Kidney epithelial cell (primary cell): ENCODE results near the gene STOML1. TPM values are rescaled to one million over a fixed set of nuclear protein-coding genes. Genes with fewer than 3 reads are reported as not detected.

Source experiments
- DNase-seq: peaks from one replicate; pipeline ENCODE4 v3.0.0-alpha.2; 2010; ENCODE audit warnings: low read depth
- H3K27me3 ChIP-seq: 2 replicates; pipeline ENCODE4 v1.6.0; 2011; ENCODE audit warnings: low read length; ENCODE audit not compliant: control insufficient read depth, insufficient read depth
- H3K36me3 ChIP-seq: 2 replicates; pipeline ENCODE4 v1.5.1; 2011; ENCODE audit warnings: low read length; ENCODE audit not compliant: control insufficient read depth, insufficient read depth
- H3K4me3 ChIP-seq: 2 replicates; pipeline ENCODE4 v1.5.1; 2011; ENCODE audit warnings: low read depth, mild to moderate bottlenecking, control low read depth, low read length
- CTCF ChIP-seq: IDR thresholded peaks from 2 replicates; pipeline ENCODE4 v1.5.1; 2011; ENCODE audit warnings: mild to moderate bottlenecking, moderate library complexity, low read length, control low read depth, inconsistent platforms; ENCODE audit not compliant: insufficient read depth, poor library complexity, severe bottlenecking
- total RNA-seq: library from RNA; depleted of rRNA; stranded (reverse); fragments of >200 nt; gene quantifications from 2 replicates; pipeline ENCODE4 v1.2.3, GENCODE V29; 2015

Gene STOML1
- total RNA-seq, 1 donor from 2014 or later = 18.3 TPM

- Histone ChIP-seq H3K4me3 (no peak overlapping the region), H3K36me3 (peaks cover 4% of the 10 kb centered on the region), H3K27me3 (no peaks in the 10 kb centered on the region)
- no peak for TF ChIP-seq CTCF
- no peak for DNase-seq
Measured at GRCh38 chr15:73947651-73948050, 44.4 kb downstream of the STOML1 start.

- Histone ChIP-seq H3K27me3 (no peaks in the 10 kb centered on the region), H3K4me3 (no peak overlapping the region), H3K36me3 (peaks cover 4% of the 10 kb centered on the region)
- DNase-seq = no peak
- TF ChIP-seq CTCF = no peak
Measured at GRCh38 chr15:73946795-73947370, 45.2 kb downstream of the STOML1 start.

GRCh38 chr15:73946046-73946721 lies 45.9 kb downstream of the STOML1 start:
- no peaks in the 10 kb centered on the region for H3K27me3 ChIP-seq
- H3K36me3 ChIP-seq = peaks cover 4% of the 10 kb centered on the region
- no peak for DNase-seq
- no peak overlapping the region for H3K4me3 ChIP-seq
- TF ChIP-seq CTCF = no peak

- H3K27me3 ChIP-seq = no peaks in the 10 kb centered on the region
- peaks cover 2% of the 10 kb centered on the region for H3K36me3 ChIP-seq
- H3K4me3 ChIP-seq = no peak overlapping the region
- TF ChIP-seq CTCF = no peak
- no peak for DNase-seq
Measured at GRCh38 chr15:73945130-73945508, 47.0 kb downstream of the STOML1 start.

- peaks cover 1% of the 10 kb centered on the region for H3K36me3 ChIP-seq
- DNase-seq = no peak
- TF ChIP-seq CTCF = no peak
Measured at GRCh38 chr15:73944161-73945129, 47.6 kb downstream of the STOML1 start.

More at GRCh38 chr15:73944161-73945129, 47.6 kb downstream of the STOML1 start:
- no peaks in the 10 kb centered on the region for H3K27me3 ChIP-seq
- H3K4me3 ChIP-seq = no peak overlapping the region
